ENCODE data around the gene KCNK6. TPM values are rescaled to one million over a fixed set of nuclear protein-coding genes. Genes with fewer than 3 reads are reported as not detected.

The KCNK6 gene
- total RNA-seq, 4 donors from 2014 or later: 0.67 to 4.4 (median 1.2) TPM

- no peak overlapping the region for H3K27ac ChIP-seq
- peaks cover 7 to 10% of the 10 kb centered on the region in 2 donors for H3K4me1 ChIP-seq
- DNase-seq: no peak
- H3K4me3 ChIP-seq (replicated peaks in 1 of 3): no peak overlapping the region
- no peaks in the 10 kb centered on the region for H3K27me3 ChIP-seq
- 14 to 20% methylated on average over 5 of the region's 5 CpGs for WGBS, 2 donors
- TF ChIP-seq POLR2A (IDR thresholded peaks at IDR 0.05): no peak
- TF ChIP-seq CTCF (IDR thresholded peaks at IDR 0.05): no peak
- no peaks in the 10 kb centered on the region for H3K9me3 ChIP-seq
- intact Hi-C loops (cut with DNase I): no loop called here
- H3K36me3 ChIP-seq: no peaks in the 10 kb centered on the region
Measured at GRCh38 chr19:38358071-38358470, 38.4 kb downstream of the KCNK6 start.

- Histone ChIP-seq H3K9me3 (no peaks in the 10 kb centered on the region), H3K27ac (no peak overlapping the region), H3K4me1 (peaks cover 8 to 10% of the 10 kb centered on the region in 2 donors), H3K36me3 (no peaks in the 10 kb centered on the region), H3K27me3 (no peaks in the 10 kb centered on the region), H3K4me3 (replicated peaks in 1 of 3) (no peak overlapping the region)
- DNase-seq: no peak
- TF ChIP-seq CTCF (IDR thresholded peaks at IDR 0.05) (no peak), POLR2A (IDR thresholded peaks at IDR 0.05) (no peak)
- 52 to 80% methylated on average over 9 to 14 of the region's 18 CpGs for WGBS, 2 donors
- intact Hi-C loops (cut with DNase I): no loop called here
Measured at GRCh38 chr19:38359242-38360021, 39.8 kb downstream of the KCNK6 start.

- no peak for DNase-seq
- Histone ChIP-seq H3K9me3 (no peaks in the 10 kb centered on the region), H3K36me3 (no peaks in the 10 kb centered on the region), H3K27ac (no peak overlapping the region), H3K4me3 (replicated peaks in 1 of 3) (no peak overlapping the region), H3K27me3 (no peaks in the 10 kb centered on the region), H3K4me1 (peaks cover 8 to 10% of the 10 kb centered on the region in 2 donors)
- TF ChIP-seq CTCF (IDR thresholded peaks at IDR 0.05): no peak
- TF ChIP-seq POLR2A (IDR thresholded peaks at IDR 0.05): no peak
- 84 to 87% methylated on average over 4 to 6 of the region's 9 CpGs for WGBS, 2 donors
- intact Hi-C loops (cut with DNase I): no loop called here
Measured at GRCh38 chr19:38360351-38360750, 40.7 kb downstream of the KCNK6 start.

- no peaks in the 10 kb centered on the region for H3K9me3 ChIP-seq
- intact Hi-C loops (cut with DNase I): no loop called here
- H3K27me3 ChIP-seq: no peaks in the 10 kb centered on the region
- no peaks in the 10 kb centered on the region for H3K36me3 ChIP-seq
- WGBS, 2 donors: 20 to 21% methylated on average over 23 of the region's 23 CpGs
- TF ChIP-seq CTCF (IDR thresholded peaks at IDR 0.05) (no peak), POLR2A (IDR thresholded peaks at IDR 0.05) (no peak)
- peaks cover 8 to 10% of the 10 kb centered on the region in 2 donors for H3K4me1 ChIP-seq
- no peak overlapping the region for H3K27ac ChIP-seq
- peak overlapping the region in 1 of 3 donors; percentile 43 for H3K4me3 ChIP-seq (replicated peaks in 1 of 3)
- DNase-seq: no peak
Measured at GRCh38 chr19:38360839-38361631, 41.4 kb downstream of the KCNK6 start.

Measured in thyroid gland (tissue), 4 donors.